RWPE1 (cell line): ENCODE data around the gene IGSF8.
A peak's percentile ranks its signal among the peaks of the same experiment; 100 is the strongest.

Experiments
- CTCF ChIA-PET: fragments of 350-600 bp; sonication (Branson Sonifier 250); formaldehyde crosslinking; extraction: SDS; loops from one replicate; lab custom pipeline; 2021; lab: Yijun Ruan, JAX
- POLR2A ChIA-PET: fragments of 400-600 bp; formaldehyde crosslinking; extraction: SDS; loops from one replicate; lab custom pipeline; 2020; ENCODE audit warnings: antibody characterized with exemption; ENCODE audit not compliant: low non-redundant PET; lab: Yijun Ruan, JAX
- DNase-seq: peaks from one replicate; pipeline ENCODE4 v3.0.0; 2012; ENCODE audit warnings: low spot score
- H3K27ac ChIP-seq: fragments of 450-650 bp; 2 replicates; pipeline ENCODE4 v1.5.1; 2017
- CTCF ChIP-seq: fragments of 450-650 bp; conservative IDR thresholded peaks from 2 replicates; pipeline ENCODE4 v1.5.1; 2017; ENCODE audit warnings: low read depth, mild to moderate bottlenecking

Gene IGSF8, protein sequence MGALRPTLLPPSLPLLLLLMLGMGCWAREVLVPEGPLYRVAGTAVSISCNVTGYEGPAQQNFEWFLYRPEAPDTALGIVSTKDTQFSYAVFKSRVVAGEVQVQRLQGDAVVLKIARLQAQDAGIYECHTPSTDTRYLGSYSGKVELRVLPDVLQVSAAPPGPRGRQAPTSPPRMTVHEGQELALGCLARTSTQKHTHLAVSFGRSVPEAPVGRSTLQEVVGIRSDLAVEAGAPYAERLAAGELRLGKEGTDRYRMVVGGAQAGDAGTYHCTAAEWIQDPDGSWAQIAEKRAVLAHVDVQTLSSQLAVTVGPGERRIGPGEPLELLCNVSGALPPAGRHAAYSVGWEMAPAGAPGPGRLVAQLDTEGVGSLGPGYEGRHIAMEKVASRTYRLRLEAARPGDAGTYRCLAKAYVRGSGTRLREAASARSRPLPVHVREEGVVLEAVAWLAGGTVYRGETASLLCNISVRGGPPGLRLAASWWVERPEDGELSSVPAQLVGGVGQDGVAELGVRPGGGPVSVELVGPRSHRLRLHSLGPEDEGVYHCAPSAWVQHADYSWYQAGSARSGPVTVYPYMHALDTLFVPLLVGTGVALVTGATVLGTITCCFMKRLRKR

DNA sequence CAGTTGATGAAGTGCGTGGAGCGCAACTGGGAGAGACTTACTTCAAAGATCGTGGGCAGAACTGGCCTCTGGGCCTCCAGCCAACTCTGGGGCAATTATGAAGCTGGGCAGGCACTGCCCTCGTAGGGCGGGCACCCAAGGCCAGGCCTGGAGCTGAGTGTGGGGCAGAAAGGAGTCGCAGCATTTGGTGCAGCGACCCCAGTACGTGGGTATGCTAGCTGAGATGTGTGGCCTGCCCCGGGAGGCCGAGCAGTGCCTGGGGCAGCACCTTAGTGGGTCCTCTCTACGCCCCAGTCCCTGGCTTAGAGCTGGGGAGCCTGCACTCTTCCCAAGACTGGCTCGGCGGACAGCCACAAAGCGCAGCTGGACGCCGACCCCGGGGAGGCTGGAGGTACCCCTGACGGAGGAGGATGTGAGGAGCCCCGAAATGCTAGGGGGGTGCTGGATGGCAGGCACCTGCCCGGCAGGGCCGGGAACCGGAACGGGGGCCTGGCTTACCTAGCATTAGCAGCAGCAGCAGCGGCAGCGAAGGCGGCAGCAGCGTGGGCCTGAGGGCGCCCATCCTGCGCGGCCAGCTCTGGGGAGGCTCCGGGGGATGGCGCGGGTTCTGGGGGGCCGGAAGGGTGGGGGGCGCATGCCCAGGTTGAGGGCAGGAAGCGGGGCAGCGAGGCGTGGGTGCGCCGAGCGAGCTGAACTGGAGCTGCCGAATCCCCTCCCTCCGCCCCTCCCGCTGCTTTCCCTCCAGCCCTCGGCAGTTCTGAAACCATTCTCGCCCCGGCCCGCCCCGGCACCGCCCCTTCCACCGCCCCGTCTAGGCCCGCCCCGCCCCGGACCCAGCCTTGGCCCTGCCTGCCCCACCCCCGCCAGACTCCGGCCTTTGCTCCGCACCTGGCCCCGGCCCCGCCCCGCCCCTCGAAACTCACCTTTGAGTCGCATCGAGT is at the start of gene IGSF8:
Gene IGSF8 (minus strand): TSS at position 709 of the 941 bp plus-strand sequence. CDS start 147 bp downstream, at position 562.
- peak within 1 kb of the TSS; percentile 79 for H3K27ac ChIP-seq
- POLR2A ChIA-PET = no interaction called here
- no peak for DNase-seq
- TF ChIP-seq CTCF = no peak
- CTCF ChIA-PET = interaction anchor here (0.6 to 1.2 kb wide), 3 partner anchors 107 to 318 kb away, joined by 3 to 5 read pairs (median 4); partner anchors contain the start of gene PEA15

DNA sequence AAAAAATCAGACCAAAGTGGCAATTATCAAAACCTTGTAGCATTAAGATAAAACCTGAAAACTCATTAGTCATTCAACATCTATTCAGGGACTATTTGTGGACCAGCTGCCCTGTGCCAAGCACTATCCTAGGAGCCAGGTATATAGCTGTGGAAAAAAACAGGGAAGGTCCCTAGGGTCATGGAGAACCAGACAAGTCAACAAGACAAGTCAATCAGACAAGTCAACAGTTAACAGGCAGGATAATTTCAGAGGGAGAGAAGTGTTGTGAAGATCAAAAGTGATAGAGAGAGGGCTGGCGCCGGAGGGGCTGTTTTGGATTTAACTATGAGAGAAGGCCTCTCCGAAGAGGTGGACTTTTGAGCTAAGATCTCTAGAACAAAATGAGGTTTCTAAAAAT is 49.7 kb upstream of the IGSF8 start:
- ChIA-PET CTCF (interaction anchor here (0.6 to 1.5 kb wide), 3 partner anchors 10 to 143 kb away, joined by 3 to 7 read pairs (median 3); no protein-coding TSS in a partner anchor), POLR2A (no interaction called here)
- no peak for DNase-seq

GRCh38 chr1:160146107-160146506 is 47.7 kb upstream of the IGSF8 start:
- no peak for DNase-seq
- no peak for TF ChIP-seq CTCF
- H3K27ac ChIP-seq = no peak overlapping the region
- ChIA-PET POLR2A (no interaction called here), CTCF (no interaction called here)

More for the DNA sequence above, 49.7 kb upstream of the IGSF8 start:
- no peak for TF ChIP-seq CTCF
- no peak overlapping the region for H3K27ac ChIP-seq

DNA sequence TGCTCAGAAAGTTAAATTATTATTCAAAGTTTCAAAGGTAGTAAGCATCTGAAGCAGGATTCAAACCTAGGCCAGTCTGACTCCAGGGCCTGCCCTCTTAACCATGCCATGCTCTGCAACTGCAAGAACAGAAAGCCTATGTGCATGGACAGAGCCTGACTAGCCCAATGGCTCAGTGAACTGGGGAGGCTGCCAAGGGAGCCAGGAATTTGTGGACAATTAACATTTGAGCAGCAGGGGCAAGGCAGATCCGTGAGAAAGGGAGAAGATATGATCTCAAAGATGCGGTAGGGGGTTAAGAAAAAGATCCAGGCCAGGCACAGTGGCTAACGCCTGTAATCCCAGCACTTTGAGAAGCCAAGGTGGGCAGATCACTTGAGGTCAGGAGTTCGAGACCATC is 46.5 kb upstream of the IGSF8 start:
- TF ChIP-seq CTCF = no peak
- ChIA-PET CTCF (no interaction called here), POLR2A (no interaction called here)
- DNase-seq = no peak
- H3K27ac ChIP-seq = no peak overlapping the region

GRCh38 chr1:160143695-160144094 is 45.3 kb upstream of the IGSF8 start:
- TF ChIP-seq CTCF = no peak
- POLR2A ChIA-PET = no interaction called here
- DNase-seq = no peak
- H3K27ac ChIP-seq = no peak overlapping the region
- CTCF ChIA-PET = no interaction called here

DNA sequence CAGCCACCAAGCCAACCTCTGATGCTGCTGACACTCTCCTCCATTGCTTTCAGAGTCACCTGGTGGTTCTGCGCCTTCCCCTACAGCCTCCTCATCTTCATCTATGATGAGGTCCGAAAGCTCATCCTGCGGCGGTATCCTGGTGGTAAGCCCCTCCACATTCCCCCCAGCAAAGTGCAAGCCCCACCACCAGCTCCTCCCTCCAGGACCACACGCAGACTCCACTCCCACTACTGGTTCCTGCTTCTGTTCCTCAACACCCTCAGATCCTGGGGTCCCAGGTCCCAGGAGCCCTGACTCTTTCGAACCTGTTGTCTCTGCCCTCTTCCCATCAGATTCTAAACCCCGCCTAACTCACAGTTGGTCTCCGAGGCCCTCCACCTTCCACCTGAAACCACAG is 41.4 kb upstream of the IGSF8 start:
- ChIA-PET POLR2A (no interaction called here), CTCF (interaction anchor here (0.5 to 0.6 kb wide), 2 partner anchors 56 to 479 kb away, joined by 3 to 4 read pairs; no protein-coding TSS in a partner anchor)
- no peak for TF ChIP-seq CTCF
- no peak for DNase-seq
- no peak overlapping the region for H3K27ac ChIP-seq
